Measurements from ENCODE around the gene EXOSC3. TPM values are rescaled to one million over a fixed set of nuclear protein-coding genes. Genes with fewer than 3 reads are reported as not detected.
"Not testable (repeated sequence)": the region's sequence is repeated elsewhere in the genome, so short reads cannot be mapped to it uniquely, and the experiment has no call there.

Gene EXOSC3
- total RNA-seq, 2 donors from 2014 or later = 48.5 to 54.5 TPM

- DNase-seq (ENCODE audit: low spot score) = no peak
- intact Hi-C loops (cut with DNase I) = loop anchor here (5.0 kb wide), 1 partner anchor 266 kb away; the partner anchor contains the start of gene POLR1E
- Histone ChIP-seq H3K27me3 (replicated peaks; ENCODE audit: insufficient read depth) (no peaks in the 10 kb centered on the region), H3K9me3 (no peaks in the 10 kb centered on the region), H3K36me3 (no peaks in the 10 kb centered on the region), H3K4me3 (peak overlapping the region; percentile 75 to 90), H3K27ac (peak overlapping the region; percentile 81 to 90), H3K4me1 (replicated peaks) (no peaks in the 10 kb centered on the region)
- WGBS = 90% methylated on average over 29 of the region's 29 CpGs
- TF ChIP-seq, protein P1, sequence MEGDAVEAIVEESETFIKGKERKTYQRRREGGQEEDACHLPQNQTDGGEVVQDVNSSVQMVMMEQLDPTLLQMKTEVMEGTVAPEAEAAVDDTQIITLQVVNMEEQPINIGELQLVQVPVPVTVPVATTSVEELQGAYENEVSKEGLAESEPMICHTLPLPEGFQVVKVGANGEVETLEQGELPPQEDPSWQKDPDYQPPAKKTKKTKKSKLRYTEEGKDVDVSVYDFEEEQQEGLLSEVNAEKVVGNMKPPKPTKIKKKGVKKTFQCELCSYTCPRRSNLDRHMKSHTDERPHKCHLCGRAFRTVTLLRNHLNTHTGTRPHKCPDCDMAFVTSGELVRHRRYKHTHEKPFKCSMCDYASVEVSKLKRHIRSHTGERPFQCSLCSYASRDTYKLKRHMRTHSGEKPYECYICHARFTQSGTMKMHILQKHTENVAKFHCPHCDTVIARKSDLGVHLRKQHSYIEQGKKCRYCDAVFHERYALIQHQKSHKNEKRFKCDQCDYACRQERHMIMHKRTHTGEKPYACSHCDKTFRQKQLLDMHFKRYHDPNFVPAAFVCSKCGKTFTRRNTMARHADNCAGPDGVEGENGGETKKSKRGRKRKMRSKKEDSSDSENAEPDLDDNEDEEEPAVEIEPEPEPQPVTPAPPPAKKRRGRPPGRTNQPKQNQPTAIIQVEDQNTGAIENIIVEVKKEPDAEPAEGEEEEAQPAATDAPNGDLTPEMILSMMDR (IDR thresholded peaks at IDR 0.05) = no peak
- TF ChIP-seq POLR2A (IDR thresholded peaks at IDR 0.05) (no peak), POLR2AphosphoS5 (IDR thresholded peaks at IDR 0.05) (no peak)
These were observed 32.0 kb downstream of the EXOSC3 start for GRCh38 chr9:37752642-37753488.

- 78% methylated on average over 13 of the region's 13 CpGs for WGBS
- H3K36me3 ChIP-seq; H3K27me3 ChIP-seq (replicated peaks; ENCODE audit: insufficient read depth); H3K9me3 ChIP-seq; H3K27ac ChIP-seq; DNase-seq (ENCODE audit: low spot score); H3K4me3 ChIP-seq; H3K4me1 ChIP-seq (replicated peaks): not testable (repeated sequence)
- intact Hi-C loops (cut with DNase I) = loop anchor here (5.0 kb wide), 1 partner anchor 265 kb away; the partner anchor contains the start of gene POLR1E
These were observed 32.8 kb downstream of the EXOSC3 start for GRCh38 chr9:37752112-37752511.

DNA sequence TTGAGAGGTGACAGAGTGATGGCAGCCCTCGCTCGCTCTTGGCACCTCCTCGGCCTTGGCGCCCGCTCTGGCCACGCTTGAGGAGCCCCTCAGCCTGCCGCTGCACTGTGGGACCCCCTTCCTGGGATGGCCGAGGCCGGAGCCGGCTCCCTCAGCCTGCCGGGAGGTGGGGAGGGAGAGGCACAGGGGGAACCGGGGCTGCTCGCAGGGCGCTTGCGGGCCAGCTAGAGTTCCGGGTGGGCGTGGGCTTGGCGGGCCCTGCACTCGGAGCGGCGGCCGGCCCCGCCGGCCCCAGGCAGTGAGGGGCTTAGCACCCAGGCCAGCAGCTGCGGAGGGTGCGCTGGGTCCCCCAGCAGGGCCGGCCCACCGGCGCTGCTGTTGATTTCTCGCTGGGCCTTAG is 33.2 kb downstream of the EXOSC3 start:
- H3K9me3 ChIP-seq; DNase-seq (ENCODE audit: low spot score); H3K36me3 ChIP-seq; H3K4me3 ChIP-seq; H3K4me1 ChIP-seq (replicated peaks); H3K27me3 ChIP-seq (replicated peaks; ENCODE audit: insufficient read depth); H3K27ac ChIP-seq: not testable (repeated sequence)
- intact Hi-C loops (cut with DNase I) = loop anchor here (5.0 kb wide), 1 partner anchor 264 kb away; the partner anchor contains the start of gene POLR1E
- WGBS = 90% methylated on average over 30 of the region's 30 CpGs

DNA sequence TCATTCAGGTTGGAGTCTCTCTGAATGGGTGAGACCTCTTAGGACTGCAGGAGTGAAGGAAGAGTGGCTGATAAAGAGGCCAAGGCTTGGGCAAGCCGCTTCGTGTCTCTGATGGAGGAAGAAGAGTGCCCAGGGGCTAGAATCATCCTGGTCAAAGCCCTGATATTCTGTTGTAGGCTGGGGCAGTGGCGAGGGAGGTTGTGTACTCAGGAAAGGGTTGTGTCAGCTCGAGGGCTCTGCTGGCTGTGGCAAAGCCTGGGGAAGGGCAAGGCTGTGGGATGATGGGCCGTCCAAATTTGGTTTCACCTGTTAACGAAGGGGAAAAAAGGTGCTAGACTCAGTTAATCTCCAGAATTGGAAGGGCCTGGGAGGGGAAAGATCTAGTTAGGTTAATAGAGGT is 33.7 kb downstream of the EXOSC3 start:
- Histone ChIP-seq H3K36me3 (no peaks in the 10 kb centered on the region), H3K4me3 (no peak overlapping the region), H3K27ac (no peak overlapping the region), H3K9me3 (no peaks in the 10 kb centered on the region), H3K4me1 (replicated peaks) (no peaks in the 10 kb centered on the region), H3K27me3 (replicated peaks; ENCODE audit: insufficient read depth) (no peaks in the 10 kb centered on the region)
- DNase-seq (ENCODE audit: low spot score) = no peak
- WGBS = 79% methylated on average over 6 of the region's 6 CpGs
- intact Hi-C loops (cut with DNase I) = loop anchor here (5.0 kb wide), 1 partner anchor 264 kb away; the partner anchor contains the start of gene POLR1E
- TF ChIP-seq, protein P1 (IDR thresholded peaks at IDR 0.05) = no peak
- TF ChIP-seq POLR2A (IDR thresholded peaks at IDR 0.05) = no peak
- no peak for TF ChIP-seq POLR2AphosphoS5 (IDR thresholded peaks at IDR 0.05)

- no peaks in the 10 kb centered on the region for H3K27me3 ChIP-seq (replicated peaks; ENCODE audit: insufficient read depth)
- WGBS = 49% methylated on average over 5 of the region's 5 CpGs
- intact Hi-C loops (cut with DNase I) = no loop called here
- TF ChIP-seq, protein P1 (IDR thresholded peaks at IDR 0.05) = no peak
- no peak for TF ChIP-seq POLR2AphosphoS5 (IDR thresholded peaks at IDR 0.05)
- no peak for TF ChIP-seq POLR2A (IDR thresholded peaks at IDR 0.05)
- H3K4me1 ChIP-seq (replicated peaks) = no peaks in the 10 kb centered on the region
- no peaks in the 10 kb centered on the region for H3K36me3 ChIP-seq
- no peak overlapping the region for H3K4me3 ChIP-seq
- no peak for DNase-seq (ENCODE audit: low spot score)
- no peak overlapping the region for H3K27ac ChIP-seq
- H3K9me3 ChIP-seq = no peaks in the 10 kb centered on the region
These were observed 35.7 kb downstream of the EXOSC3 start for GRCh38 chr9:37749129-37749528.
